ENCODE results near the gene IDH3A.

Gene IDH3A

GRCh38 chr15:78149068-78149804 lies at the start of gene IDH3A:
TSS of gene IDH3A (plus strand) at chr15:78149362. CDS start at chr15:78149404, 42 bp downstream.
- peak; percentile 96 for DNase-seq

GRCh38 chr15:78100886-78101285 lies 48.3 kb upstream of the IDH3A start:
- DNase-seq: no peak

DNA sequence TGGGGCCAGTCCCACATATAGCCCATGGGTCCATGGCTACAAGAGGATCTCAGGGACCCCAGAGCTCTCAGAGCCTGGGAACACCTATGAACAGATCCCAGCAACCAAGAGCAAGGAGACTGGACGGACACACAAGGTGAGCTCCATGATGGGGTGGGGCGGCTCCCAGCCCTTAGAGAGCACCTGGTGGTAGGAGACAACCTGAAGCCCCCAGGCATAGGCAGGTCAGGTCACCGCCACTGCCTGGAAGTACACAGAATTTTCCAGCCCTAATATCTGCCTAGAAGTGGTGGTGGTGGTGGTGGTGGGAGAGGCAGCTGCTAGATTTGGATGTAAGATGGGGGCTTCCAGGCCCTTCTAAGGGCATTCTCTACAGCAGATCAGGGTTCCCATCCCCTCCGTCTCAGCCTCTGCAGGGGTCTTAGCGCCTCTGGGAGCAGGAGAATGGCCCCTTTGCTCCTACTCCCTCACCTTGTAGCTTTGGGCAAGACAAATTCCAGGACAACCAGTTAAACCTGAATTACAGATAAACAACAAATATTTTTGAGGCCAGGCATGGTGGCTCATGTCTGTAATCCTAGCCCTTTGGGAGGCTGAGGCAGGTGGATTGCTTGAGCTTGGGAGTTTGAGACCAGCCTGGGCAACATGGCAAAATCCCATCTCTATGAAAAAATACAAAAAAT lies 47.6 kb upstream of the IDH3A start:
- no peak for DNase-seq

DNA sequence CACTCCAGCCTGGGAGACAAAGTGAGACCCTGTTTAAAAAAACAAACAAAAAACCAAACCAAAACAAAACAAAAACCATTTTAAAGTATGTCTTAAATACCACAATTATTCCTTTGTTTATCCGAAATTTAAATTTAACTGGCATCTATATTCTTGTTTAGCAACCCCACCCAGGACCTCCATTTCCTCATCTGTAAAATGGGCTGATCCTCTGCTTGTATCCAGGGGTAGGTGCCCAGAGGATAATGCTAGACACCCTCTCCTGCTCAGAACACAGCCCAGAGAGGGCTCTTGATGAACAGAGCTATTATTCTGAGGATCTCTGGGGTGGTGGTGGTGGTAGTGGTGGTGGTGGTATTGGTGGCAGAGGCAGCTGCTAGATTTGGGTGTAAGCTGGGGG lies 47.0 kb upstream of the IDH3A start:
- no peak for DNase-seq

DNA sequence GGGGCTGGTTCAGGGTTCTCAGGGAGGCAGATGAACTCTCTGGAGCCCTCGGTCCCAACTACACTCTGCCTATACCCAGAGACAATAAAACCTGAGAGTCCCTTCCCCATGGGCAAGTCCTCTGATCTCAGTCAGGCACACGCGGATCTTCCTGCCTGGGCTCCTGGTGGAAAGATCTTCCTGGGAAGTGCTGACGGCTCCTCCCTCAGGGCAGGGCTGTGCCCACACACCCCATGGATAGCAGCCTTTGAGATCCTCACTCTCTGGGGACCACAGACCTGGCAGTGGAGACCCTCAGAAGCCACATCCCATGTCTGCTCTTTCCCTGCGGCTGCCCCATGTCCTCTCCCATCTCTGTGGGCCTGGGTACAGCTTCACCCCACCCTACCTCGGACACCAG lies 46.4 kb upstream of the IDH3A start:
- no peak for DNase-seq

DNA sequence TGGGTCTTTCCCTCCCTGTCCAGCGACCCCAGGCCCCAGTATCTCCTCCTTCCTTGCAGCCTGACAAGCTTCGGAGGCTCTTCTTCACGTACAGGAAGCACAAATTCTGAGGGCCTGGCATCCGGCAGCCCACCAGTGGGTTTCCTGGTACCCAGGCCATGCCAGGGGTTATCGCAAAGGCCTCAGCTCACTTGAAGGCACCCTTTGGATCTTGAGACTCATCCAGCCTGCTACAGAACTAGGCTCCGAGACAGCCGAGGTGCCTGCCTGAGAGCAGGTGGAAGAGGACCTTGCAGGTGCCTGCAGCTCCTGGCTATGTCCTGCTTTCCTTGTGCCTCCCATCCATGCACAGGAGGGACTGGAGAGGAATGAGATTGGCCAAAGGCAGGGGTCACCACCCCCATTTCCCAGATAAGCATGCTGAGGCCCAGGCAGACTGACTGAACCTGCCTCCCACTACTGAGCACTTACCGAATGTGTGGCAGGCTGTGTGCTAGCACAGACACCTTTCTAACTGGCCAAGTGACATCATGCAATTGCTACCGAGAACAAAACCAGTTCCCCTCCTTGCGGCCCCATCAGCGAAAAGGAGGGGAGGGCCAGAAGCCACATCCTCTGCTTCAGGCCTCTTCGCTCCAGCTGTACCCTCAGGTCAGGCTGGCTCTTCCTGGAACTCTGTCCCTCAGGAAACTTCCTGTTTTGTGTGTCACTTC lies 45.6 kb upstream of the IDH3A start:
- no peak for DNase-seq

DNA sequence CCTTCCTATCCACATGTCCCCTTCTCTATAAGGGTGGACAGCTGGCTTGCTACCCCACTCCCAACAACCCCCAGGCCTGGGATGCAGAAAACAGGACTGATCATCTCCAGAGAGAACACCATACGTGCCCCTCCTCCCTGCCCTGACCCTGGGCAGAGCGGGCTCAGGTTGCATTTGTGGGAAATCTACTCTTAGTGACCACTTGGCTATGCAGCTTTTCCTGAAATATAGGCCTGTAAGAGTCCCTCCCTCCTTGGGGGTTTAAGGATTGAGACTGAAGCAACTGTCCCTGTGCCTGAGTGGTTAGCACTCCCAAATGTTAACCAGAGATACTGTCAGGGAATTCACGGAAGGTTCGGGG lies 45.1 kb upstream of the IDH3A start:
- no peak for DNase-seq

DNA sequence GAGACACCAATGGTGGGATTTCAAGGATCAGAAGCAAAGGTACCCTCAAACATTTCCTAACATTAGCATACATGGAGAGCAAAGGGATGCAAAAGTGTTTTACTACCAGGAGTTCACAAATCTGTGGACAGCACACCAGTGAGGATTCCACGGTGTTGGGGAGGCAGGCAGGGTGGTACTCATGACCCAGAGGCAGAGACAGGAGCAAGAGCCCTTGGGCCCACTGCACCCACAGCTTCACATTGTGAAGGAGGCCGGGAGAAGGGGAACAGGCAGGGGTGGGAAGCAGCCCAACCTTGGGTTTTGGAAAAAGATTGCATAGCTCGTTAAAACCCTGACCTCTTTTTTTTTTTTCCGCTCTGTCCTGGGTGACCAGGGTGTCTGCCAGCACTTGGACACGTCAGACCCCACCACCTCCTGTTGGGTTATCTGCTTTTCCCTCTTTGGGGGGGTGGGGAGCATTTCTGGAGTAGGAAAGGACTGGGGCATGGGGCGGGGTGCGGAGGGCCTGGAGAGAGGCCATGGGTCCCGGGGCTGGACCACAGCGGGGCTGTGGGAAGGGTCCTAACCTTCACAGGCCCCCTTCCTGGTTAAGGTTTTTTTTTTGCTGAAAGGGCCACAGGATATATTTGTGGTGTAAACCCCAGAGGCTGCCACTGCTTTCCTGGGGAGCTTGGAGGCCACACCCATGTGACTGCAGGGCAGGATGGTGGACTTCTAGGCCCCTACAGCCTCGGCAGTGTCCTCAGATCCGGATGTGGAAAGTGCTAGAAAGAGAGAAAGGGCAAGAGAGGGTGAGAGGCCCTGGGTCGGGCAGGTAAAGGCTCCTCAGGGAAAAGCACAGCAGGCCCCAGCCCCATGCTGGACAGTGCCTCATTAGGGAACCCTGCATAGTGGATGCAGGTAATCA lies 44.3 kb upstream of the IDH3A start:
- no peak for DNase-seq

DNA sequence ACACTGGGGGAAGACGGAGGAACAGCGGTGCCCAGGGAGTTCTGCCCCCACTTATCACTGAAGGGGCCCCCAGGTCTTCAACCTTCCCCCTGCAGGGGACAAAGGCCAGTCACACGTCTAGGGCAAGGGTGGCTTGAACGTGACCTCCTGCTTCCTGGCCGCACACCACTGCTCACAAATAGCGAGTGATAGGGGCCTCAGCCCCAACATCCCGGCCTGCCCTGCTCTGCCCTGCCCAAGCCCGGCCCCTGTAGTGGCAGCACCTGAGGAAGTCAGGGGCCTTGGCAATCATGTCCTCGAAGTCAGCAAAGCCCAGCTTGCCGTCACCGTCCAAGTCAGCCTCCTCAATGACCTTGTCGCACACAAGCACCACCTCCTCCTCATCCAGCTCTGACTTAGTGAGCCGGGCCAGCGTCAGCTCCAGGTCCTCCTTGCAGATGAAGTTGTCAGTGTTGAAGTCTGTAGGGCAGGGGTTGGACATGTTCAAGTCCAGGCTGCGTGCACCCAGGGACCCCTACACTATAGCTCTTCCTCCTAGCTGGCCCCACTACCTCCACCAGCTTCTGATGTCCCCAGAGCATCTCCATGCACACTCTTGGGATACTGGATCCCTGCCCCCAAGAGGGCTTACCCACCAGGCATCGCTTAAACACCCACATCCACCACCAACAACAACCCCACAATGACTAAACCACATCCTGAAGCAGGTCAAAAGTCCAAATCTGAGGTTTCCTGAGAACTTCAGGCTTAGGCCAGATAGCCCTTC lies 43.5 kb upstream of the IDH3A start:
- DNase-seq: peak; percentile 25

GRCh38 chr15:78107471-78107870 lies 41.7 kb upstream of the IDH3A start:
- DNase-seq: no peak

DNA sequence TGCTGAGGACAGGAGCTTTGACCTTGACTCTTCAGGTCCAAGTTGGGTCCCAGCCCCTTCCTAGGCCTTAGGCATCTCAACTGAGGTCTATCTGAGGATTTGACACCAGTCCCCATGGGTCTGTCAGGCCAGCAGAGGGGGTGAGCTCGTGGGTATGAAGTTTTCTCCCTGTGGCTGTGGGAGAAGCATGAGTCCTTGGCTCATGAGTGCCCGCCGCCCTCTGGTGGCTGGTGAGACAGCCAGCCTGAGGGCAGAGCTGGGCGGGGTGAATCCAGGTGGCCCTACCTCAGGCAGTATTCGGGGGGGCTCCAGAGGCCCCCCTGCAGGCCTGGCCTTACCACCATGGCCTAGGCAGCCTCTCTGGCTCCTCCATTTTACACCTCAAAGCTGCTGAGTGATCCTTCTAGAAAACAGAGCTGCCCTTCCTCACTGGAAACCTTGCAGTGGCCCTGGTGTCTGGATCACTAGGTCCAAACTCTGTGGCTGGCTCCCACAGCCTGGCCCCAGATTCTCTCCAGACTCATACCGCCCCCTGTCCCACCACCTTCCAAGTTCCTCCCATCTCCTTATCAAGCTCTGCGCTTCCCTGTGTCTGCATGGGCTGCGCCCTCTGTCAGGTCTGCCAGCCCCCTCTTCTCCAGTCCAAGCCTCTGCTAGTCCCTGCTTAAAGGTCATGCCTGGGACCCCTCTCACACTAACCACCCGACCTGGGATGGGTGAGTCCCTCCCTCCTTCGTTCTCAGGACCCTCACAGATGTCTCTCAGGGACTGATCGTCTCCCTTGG lies 40.7 kb upstream of the IDH3A start:
- peak; percentile 86 for DNase-seq

DNA sequence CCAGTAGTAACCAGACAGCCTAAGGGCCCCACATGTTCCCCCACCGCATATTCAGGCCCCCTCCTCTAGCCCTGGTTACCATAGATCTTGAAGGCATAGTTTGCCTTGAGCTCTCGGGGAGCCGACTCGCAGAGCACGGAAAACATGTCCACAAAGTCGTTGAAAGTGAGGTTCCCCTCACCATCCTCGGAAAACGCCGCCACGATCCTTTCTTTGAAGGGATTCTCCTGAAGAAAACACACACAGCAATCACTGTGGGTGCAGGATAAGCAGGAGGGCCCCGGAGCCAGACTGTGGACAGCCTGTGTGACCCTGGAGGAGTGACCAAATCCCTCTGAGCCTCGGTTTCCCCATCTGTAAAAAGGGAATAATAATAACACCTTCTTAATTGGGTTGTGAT lies 40.0 kb upstream of the IDH3A start:
- DNase-seq: no peak

- DNase-seq: no peak
Observed at GRCh38 chr15:78110096-78110495, 39.1 kb upstream of the IDH3A start.

DNA sequence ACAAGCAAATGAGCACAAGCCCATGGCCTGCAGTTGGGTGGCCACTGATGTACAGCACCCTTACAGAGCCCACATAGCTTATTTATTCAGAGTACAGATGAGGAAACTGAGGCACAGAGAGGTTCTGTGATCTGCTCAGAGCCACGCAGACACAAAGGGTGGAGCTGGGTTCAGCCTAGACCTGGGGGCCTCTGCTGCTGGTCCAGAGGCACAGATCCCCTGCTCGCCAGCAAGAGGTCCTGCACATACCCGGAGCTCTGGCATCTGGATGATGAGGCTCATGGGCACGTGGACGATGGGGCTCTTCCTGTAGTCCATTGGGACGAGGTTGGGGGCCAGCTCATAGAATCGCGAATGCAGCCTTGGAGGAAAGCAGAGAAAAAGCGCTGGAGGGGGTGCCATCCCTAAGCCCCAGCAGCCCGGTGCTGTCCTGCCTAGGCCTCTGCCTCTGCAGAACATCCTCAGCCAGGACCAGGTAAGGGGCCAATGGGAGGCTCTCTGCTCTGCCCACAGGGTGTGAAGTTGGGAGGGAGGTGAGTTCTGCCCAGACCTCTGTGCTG lies 38.2 kb upstream of the IDH3A start:
- no peak for DNase-seq

- DNase-seq: no peak
Observed at GRCh38 chr15:78111788-78112187, 37.4 kb upstream of the IDH3A start.

DNA sequence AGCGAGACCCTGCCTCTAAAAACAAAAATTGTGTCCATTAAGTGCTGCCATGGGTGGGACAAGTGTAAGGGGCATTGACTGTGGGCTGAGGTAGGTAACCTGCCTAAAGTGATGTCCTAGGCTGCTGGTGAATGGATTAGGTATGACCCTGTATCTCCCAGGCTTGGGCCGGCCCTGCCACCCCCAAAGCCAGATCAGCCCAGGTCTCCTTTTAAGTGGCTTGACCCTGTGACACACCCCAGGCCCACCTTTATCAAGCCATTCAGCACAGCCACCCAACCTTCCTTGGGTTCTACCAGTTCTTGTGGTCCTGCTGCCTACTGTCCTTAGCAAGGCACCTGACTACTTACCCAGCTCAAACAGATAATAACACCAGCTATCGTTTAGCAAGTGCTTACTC lies 36.6 kb upstream of the IDH3A start:
- no peak for DNase-seq

DNA sequence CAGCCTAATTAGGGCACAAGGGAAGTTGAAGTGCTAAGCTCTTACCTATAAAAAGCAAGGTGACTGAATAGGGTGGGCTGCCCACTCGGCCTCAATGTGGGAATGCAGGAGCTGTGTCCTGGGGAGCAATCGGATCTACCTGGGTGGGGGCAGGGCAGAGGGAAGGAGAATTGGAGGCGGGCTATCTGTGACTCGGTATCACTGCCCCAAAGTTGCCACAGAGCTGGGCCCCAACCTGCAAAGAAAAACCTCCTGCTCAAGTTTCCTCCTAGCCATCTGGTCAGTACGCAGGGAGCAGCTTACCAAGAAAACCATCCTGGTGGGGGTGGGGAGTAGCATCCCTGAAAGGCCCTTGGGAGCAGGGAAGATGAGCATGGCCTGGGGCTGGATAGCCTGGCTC lies 28.6 kb upstream of the IDH3A start:
- DNase-seq: no peak

- no peak for DNase-seq
Observed at GRCh38 chr15:78125267-78125666, 23.9 kb upstream of the IDH3A start.

GRCh38 chr15:78127882-78128281 lies 21.3 kb upstream of the IDH3A start:
- no peak for DNase-seq

DNA sequence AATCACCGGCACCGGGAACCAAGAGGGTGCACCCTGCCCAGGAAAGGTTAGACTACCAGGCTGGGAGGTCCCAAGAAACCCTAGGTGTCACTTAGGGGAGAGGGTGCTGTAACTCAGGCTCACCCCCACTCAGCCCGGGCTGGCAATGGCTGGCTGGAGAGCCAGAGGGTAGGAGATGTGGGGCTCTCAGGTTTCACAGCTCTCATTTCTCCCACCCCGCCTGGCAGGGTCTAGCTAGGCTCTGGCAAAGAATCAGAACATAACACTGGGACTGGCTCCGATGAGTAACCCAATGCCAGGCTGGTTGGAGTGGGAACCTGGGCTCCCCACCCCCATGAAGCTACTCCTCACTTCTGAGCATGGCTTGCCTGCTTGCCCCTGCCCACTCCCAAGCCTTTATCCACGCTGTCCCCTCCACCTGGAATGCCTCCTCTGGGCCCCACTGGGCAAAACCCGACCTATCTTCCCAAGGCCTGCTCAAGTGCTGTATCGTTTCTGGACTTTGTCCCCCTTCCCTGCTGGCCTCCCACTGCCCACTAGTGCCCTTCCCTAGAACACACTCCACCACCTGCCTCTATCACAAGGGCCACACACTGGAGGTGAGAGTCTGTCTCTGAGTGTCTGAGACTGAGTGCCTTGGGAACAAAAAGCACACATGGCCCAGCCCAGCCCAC lies 19.9 kb upstream of the IDH3A start:
- DNase-seq: no peak
